T-cell (primary cell): ENCODE results near the gene NUP153. TPM values are rescaled to one million over a fixed set of nuclear protein-coding genes. Genes with fewer than 3 reads are reported as not detected.
A peak's percentile ranks its signal among the peaks of the same experiment; 100 is the strongest.

Source experiments
- ATAC-seq, 4 experiments: fragments of 200-7000 bp in 3 of 4; fragments of 150-1000 bp in 1 of 4; cut with Tn5 transposase; replicated peaks in 1 of 4; 1 replicate in 3 of 4; 2 replicates in 1 of 4; pipeline ENCODE4 v1.10.0; 2021; ENCODE audit warnings: moderate library complexity in 3 of 4, mild to moderate bottlenecking in 2 of 4, moderate number of reproducible peaks in 1 of 4
- CTCF ChIA-PET, 2 donors: fragments of 300-600 bp; sonication (Branson Sonifier 250); formaldehyde crosslinking; loops; one replicate each; lab custom pipeline; 2022; ENCODE audit warnings: antibody characterized with exemption in 2 of 2; lab: Charles Lee
- POLR2A ChIA-PET, 2 donors: fragments of 300-600 bp; sonication (Branson Sonifier 250); formaldehyde crosslinking; loops; one replicate each; lab custom pipeline; 2022; ENCODE audit warnings: antibody characterized with exemption in 2 of 2; lab: Charles Lee
- DNase-seq, 35 experiments: peaks; one replicate each; pipeline versions ENCODE4 v3.0.0 to v3.0.0-alpha.2; 2013 to 2023
- H3K27ac ChIP-seq: one replicate; pipeline ENCODE4 v1.5.1; 2013; ENCODE audit warnings: low read length
- H3K27me3 ChIP-seq, 2 experiments: replicated peaks in 1 of 2; 1 replicate in 1 of 2; 2 replicates in 1 of 2; pipeline versions ENCODE4 v1.6.1 to v1.7.0; 2013; ENCODE audit warnings: low read length in 1 of 2, mixed read lengths in 1 of 2; ENCODE audit not compliant: control insufficient read depth in 2 of 2, insufficient read depth in 2 of 2; ENCODE audit errors: extremely low read depth in 1 of 2
- H3K36me3 ChIP-seq, 2 donors: 1 replicate in 1 of 2; 2 replicates in 1 of 2; pipeline versions ENCODE4 v1.6.1 to v1.7.0; 2013; ENCODE audit warnings: low read length in 1 of 2; ENCODE audit not compliant: control insufficient read depth in 2 of 2, insufficient read depth in 1 of 2; ENCODE audit errors: extremely low read depth in 1 of 2
- H3K4me1 ChIP-seq, 2 experiments: 1 replicate in 1 of 2; 2 replicates in 1 of 2; pipeline versions ENCODE4 v1.6.1 to v1.7.0; 2013; ENCODE audit warnings: low read length in 2 of 2, mixed read lengths in 1 of 2; ENCODE audit not compliant: insufficient read depth in 2 of 2, control insufficient read depth in 1 of 2; ENCODE audit errors: extremely low read depth in 1 of 2
- H3K4me3 ChIP-seq, 2 donors: 1 replicate in 1 of 2; 2 replicates in 1 of 2; pipeline versions ENCODE4 v1.5.1 to v1.7.0; 2013; ENCODE audit warnings: mild to moderate bottlenecking in 2 of 2, low read length in 1 of 2, moderate library complexity in 1 of 2; ENCODE audit not compliant: control insufficient read depth in 1 of 2; ENCODE audit errors: extremely low read depth in 1 of 2
- H3K9me3 ChIP-seq: 2 replicates; pipeline ENCODE4 v1.7.0; 2013
- H3K27ac Mint-ChIP-seq, 2 donors: one replicate each; pipeline ENCODE4 v1.8.0; 2020 to 2021; ENCODE audit warnings: mild to moderate bottlenecking in 2 of 2, mixed read lengths in 2 of 2
- H3K27me3 Mint-ChIP-seq, 2 donors: one replicate each; pipeline ENCODE4 v1.8.0; 2021 to 2022; ENCODE audit warnings: mixed read lengths in 2 of 2
- H3K36me3 Mint-ChIP-seq: one replicate; pipeline ENCODE4 v1.8.0; 2021; ENCODE audit warnings: mixed read lengths
- H3K4me1 Mint-ChIP-seq, 3 donors: one replicate each; pipeline ENCODE4 v1.8.0; 2020 to 2022; ENCODE audit warnings: mixed read lengths in 3 of 3, mild to moderate bottlenecking in 1 of 3
- H3K4me3 Mint-ChIP-seq, 3 donors: one replicate each; pipeline ENCODE4 v1.8.0; 2020 to 2022; ENCODE audit warnings: mild to moderate bottlenecking in 3 of 3, mixed read lengths in 3 of 3, moderate library complexity in 3 of 3
- H3K9me3 Mint-ChIP-seq, 3 donors: one replicate each; pipeline ENCODE4 v1.8.0; 2020 to 2022; ENCODE audit warnings: mixed read lengths in 3 of 3
- WGBS: methylation state at CpG from one replicate; pipeline ENCODE4 v1.1.5; 2013; ENCODE audit warnings: missing lambda C conversion rate; ENCODE audit not compliant: insufficient coverage; 5-methylcytosine and 5-hydroxymethylcytosine counted together
- total RNA-seq, 35 experiments: library from RNA in 6 of 35; stranded (reverse) in 6 of 35; fragments of 120-200 nt in 1 of 35; gene quantifications; one replicate each; pipeline versions ENCODE4 v1.2.1 to v1.2.4 and lab custom pipeline; 2013 to 2026

Gene NUP153
- total RNA-seq, 5 donors from 2014 or later (not counting 1 experiment from before 2014, with no cell fraction given): 46.4 to 58.5 (median 54.2) TPM

DNA sequence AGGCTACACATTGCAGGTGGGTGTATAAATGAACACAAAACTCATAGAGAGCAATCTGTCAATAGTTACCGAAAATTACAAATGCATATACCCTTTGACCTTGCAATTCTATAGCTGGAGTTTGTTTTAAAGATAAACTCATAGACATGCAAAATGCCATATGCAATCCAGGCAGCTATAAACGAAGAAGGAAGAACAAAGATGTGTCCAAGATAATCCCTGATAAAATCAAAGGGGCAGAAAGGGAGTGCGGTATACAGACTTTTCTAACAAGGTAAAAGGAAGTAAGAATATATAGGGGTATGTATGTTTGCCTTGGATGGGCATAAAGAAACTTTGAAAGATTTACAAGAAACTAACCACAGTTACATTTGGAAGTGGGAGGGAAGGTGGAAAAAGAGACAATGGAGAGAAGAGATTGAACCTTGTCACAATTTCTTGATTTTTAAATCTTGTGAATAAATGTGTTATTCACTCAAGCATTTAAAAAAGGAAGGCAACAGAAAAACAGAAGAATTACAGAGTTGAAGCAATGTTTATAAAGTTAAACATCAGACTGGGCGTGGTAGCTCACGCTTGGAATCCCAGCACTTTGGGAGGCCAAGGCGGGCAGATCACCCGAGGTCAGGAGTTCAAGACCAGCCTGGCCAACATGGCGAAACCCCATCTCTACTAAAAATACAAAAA, 76.8 kb downstream of the NUP153 start:
- H3K4me1 ChIP-seq: peaks cover 13 to 23% of the 10 kb centered on the region in 2 experiments
- no peak overlapping the region for H3K4me3 ChIP-seq
- H3K27me3 ChIP-seq: no peaks in the 10 kb centered on the region
- H3K9me3 ChIP-seq: no peaks in the 10 kb centered on the region
- ATAC-seq (no peak), DNase-seq (no peak)
- peak overlapping the region in 1 of 2 donors; percentile 69 for H3K27ac Mint-ChIP-seq
- H3K9me3 Mint-ChIP-seq: no peaks in the 10 kb centered on the region
- H3K27me3 Mint-ChIP-seq: no peaks in the 10 kb centered on the region
- H3K36me3 Mint-ChIP-seq: peaks cover 50% of the 10 kb centered on the region
- H3K36me3 ChIP-seq: peaks cover 3 to 58% of the 10 kb centered on the region in 2 donors
- no peak overlapping the region for H3K27ac ChIP-seq
- no peak overlapping the region for H3K4me3 Mint-ChIP-seq
- no CpG with 5 or more reads among the region's 8 CpGs for WGBS
- peaks cover 47 to 56% (median 49%) of the 10 kb centered on the region in 3 donors for H3K4me1 Mint-ChIP-seq
- ChIA-PET CTCF (no interaction called here), POLR2A (no interaction called here)

DNA sequence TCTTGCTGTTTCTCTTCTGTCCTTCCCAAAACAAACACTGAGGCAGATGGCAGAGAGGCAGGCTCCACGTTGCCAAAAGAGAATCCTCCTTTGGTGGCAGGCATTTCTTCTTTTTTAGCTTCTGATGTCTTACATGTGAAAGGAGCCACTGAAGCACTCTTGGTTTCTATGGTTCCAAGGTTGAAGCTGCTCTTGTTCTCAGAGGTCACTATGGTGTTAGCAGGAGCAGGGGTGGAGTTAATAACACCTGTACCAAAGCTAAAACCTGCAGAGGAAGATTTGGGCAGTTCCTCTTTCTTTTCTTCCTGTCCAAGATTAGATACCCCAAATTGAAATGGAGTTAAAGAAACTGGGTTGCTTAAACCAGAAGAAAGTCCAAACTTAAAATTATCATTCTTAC, 77.9 kb downstream of the NUP153 start:
- Mint-ChIP-seq H3K9me3 (no peaks in the 10 kb centered on the region), H3K4me1 (peaks cover 38 to 48% (median 41%) of the 10 kb centered on the region in 3 donors), H3K4me3 (no peak overlapping the region), H3K27me3 (no peaks in the 10 kb centered on the region), H3K36me3 (peaks cover 52% of the 10 kb centered on the region), H3K27ac (peak overlapping the region; percentile 59 to 61)
- Histone ChIP-seq H3K4me3 (no peak overlapping the region), H3K36me3 (peaks cover 3 to 68% of the 10 kb centered on the region in 2 donors), H3K9me3 (no peaks in the 10 kb centered on the region), H3K27me3 (no peaks in the 10 kb centered on the region), H3K4me1 (peaks cover 8 to 14% of the 10 kb centered on the region in 2 experiments), H3K27ac (no peak overlapping the region)
- ChIA-PET CTCF (interaction anchor here in 1 of 2 donors (1.1 kb wide), 1 partner anchor 28 kb away, joined by 3 read pairs; the partner anchor contains the start of gene FAM8A1), POLR2A (interaction anchor here in 1 of 2 donors (1.2 kb wide), 1 partner anchor 37 kb away, joined by 3 read pairs; no protein-coding TSS in a partner anchor)
- no CpG with 5 or more reads among the region's 1 CpG for WGBS
- DNase-seq (no peak), ATAC-seq (no peak)

DNA sequence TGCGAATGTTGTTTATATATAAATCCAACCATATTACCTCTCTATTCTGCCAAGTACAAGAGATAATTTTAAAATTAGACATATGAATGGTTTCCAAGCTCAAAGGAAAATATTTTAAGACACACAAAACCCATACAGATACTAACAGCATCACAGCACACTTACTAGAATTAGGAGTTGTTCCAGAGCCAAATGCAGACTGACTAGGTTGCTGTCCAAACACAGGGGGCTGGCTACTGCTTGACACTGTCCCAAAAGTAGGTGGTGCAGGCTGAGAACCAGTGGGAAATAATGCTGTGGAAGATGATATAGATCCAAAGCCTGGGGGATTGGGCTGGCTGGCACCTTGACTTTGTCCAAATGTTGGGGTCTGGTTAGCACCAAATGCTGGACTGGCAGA, 82.3 kb downstream of the NUP153 start:
- no peak overlapping the region for H3K4me3 ChIP-seq
- ChIA-PET CTCF (no interaction called here), POLR2A (no interaction called here)
- Mint-ChIP-seq H3K4me1 (peaks cover 23 to 30% (median 24%) of the 10 kb centered on the region in 3 donors), H3K36me3 (peaks cover 52% of the 10 kb centered on the region), H3K4me3 (no peak overlapping the region), H3K27ac (no peak overlapping the region), H3K27me3 (no peaks in the 10 kb centered on the region), H3K9me3 (no peaks in the 10 kb centered on the region)
- peaks cover 2 to 67% of the 10 kb centered on the region in 2 donors for H3K36me3 ChIP-seq
- H3K27ac ChIP-seq: no peak overlapping the region
- no CpG with 5 or more reads among the region's 1 CpG for WGBS
- no peaks in the 10 kb centered on the region for H3K9me3 ChIP-seq
- no peak for ATAC-seq
- no peak for DNase-seq
- H3K4me1 ChIP-seq: peaks cover 0 to 2% of the 10 kb centered on the region in 2 experiments
- H3K27me3 ChIP-seq: no peaks in the 10 kb centered on the region

DNA sequence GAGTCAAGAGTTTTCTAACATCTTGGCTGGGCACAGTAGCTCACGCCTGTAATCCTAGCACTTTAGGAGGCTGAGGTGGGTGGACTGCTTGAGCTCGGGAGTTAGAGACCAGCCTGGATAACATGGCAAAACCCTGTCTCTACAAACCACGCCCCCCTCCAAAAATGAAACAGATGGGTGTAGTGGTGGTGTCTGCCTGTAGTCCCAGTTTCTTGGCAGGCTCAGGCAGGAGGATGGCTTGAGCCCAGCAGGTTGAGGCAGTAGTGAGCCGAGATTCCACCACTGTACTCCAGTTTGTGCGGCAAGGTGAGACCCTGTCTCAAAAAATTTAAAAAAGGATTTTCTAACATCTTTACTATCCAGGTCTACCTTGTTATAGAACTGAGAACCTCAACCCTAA, 84.6 kb downstream of the NUP153 start:
- ATAC-seq (no peak), DNase-seq (no peak)
- CTCF ChIA-PET: interaction anchor here (0.6 to 0.8 kb wide), 2 partner anchors 21 kb away, joined by 4 to 6 read pairs; no protein-coding TSS in a partner anchor
- H3K27ac ChIP-seq: no peak overlapping the region
- Mint-ChIP-seq H3K4me3 (no peak overlapping the region), H3K27me3 (no peaks in the 10 kb centered on the region), H3K36me3 (peaks cover 52% of the 10 kb centered on the region), H3K9me3 (no peaks in the 10 kb centered on the region), H3K4me1 (peaks cover 14 to 24% (median 16%) of the 10 kb centered on the region in 3 donors), H3K27ac (peak overlapping the region in 1 of 2 donors; percentile 28)
- peaks cover 0 to 2% of the 10 kb centered on the region in 2 experiments for H3K4me1 ChIP-seq
- H3K36me3 ChIP-seq: peaks cover 2 to 60% of the 10 kb centered on the region in 2 donors
- H3K27me3 ChIP-seq: no peaks in the 10 kb centered on the region
- POLR2A ChIA-PET: no interaction called here
- H3K9me3 ChIP-seq: no peaks in the 10 kb centered on the region
- H3K4me3 ChIP-seq: no peak overlapping the region
- WGBS: 83% methylated on average over 1 of the region's 5 CpGs

DNA sequence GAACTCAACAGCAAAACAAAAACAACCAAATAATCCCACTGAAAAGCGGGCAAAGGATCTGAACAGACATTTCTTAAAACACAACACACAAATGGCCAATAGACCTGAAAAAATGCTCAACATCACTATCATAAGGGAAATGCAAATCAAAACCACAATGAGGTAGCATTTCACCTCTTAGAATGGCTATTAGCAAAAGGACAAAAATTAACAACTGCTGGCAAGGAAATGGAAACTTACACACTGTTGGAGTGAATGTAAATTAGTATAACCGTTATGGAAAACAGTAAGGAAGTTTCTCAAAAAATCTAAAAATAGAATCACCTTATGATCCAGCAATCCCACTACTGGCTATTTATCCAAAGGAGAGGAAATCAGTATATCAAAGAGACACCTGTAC, 85.7 kb downstream of the NUP153 start:
- no peak overlapping the region for H3K4me3 Mint-ChIP-seq
- no peaks in the 10 kb centered on the region for H3K9me3 Mint-ChIP-seq
- no peak for ATAC-seq
- Histone ChIP-seq H3K27me3 (no peaks in the 10 kb centered on the region), H3K27ac (no peak overlapping the region), H3K4me3 (no peak overlapping the region), H3K36me3 (peaks cover 5 to 59% of the 10 kb centered on the region in 2 donors), H3K9me3 (no peaks in the 10 kb centered on the region), H3K4me1 (peaks cover 0 to 2% of the 10 kb centered on the region in 2 experiments)
- ChIA-PET POLR2A (no interaction called here), CTCF (interaction anchor here (0.9 to 1.0 kb wide), 2 partner anchors 20 to 81 kb away, joined by 3 read pairs; no protein-coding TSS in a partner anchor)
- H3K27me3 Mint-ChIP-seq: no peaks in the 10 kb centered on the region
- peaks cover 59% of the 10 kb centered on the region for H3K36me3 Mint-ChIP-seq
- peak overlapping the region; percentile 5 to 56 for H3K27ac Mint-ChIP-seq
- peaks cover 12 to 24% (median 16%) of the 10 kb centered on the region in 3 donors for H3K4me1 Mint-ChIP-seq
- 100% methylated on average over 1 of the region's 2 CpGs for WGBS
- no peak for DNase-seq

DNA sequence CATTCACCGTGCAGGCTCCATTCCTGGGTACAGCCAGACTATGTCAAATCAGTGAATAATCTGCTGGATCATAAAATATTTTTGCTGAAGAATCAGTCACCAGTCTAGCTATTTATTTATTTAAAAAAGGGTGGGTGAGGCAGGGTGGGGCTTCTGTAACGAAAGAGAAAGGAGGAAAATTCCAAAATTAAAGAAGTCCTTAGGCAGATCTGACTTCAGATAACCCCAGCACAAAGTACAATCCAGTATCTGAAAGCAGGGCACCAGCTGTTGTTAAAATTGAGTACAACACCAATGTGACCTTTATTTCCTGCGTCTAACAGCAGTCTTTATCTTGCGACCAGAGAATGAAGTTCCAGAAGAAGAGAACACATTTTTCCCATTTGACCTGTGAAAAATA, 90.9 kb downstream of the NUP153 start:
- Mint-ChIP-seq H3K27ac (no peak overlapping the region), H3K36me3 (peaks cover 48% of the 10 kb centered on the region), H3K4me1 (peaks cover 8 to 16% (median 12%) of the 10 kb centered on the region in 3 donors), H3K9me3 (no peaks in the 10 kb centered on the region), H3K27me3 (no peaks in the 10 kb centered on the region), H3K4me3 (no peak overlapping the region)
- ATAC-seq (no peak), DNase-seq (no peak)
- Histone ChIP-seq H3K27ac (no peak overlapping the region), H3K36me3 (peaks cover 5 to 42% of the 10 kb centered on the region in 2 donors), H3K4me3 (no peak overlapping the region), H3K27me3 (no peaks in the 10 kb centered on the region), H3K4me1 (peaks cover 0 to 2% of the 10 kb centered on the region in 2 experiments), H3K9me3 (no peaks in the 10 kb centered on the region)
- ChIA-PET CTCF (interaction anchor here (0.6 kb wide), 2 partner anchors 30 to 699 kb away, joined by 3 read pairs; no protein-coding TSS in a partner anchor), POLR2A (interaction anchor here in 1 of 2 donors (0.6 kb wide), 1 partner anchor 83 kb away, joined by 11 read pairs; no protein-coding TSS in a partner anchor)
- 100% methylated on average over 1 of the region's 4 CpGs for WGBS
